GM12872 (cell line): ENCODE data around the gene COL26A1.
A peak's percentile ranks its signal among the peaks of the same experiment; 100 is the strongest.

Experiments used
- TF ChIP-seq, protein P1 (sequence below): IDR thresholded peaks from 3 replicates; pipeline ENCODE4 v1.5.1; 2011; ENCODE audit warnings: low read depth, mild to moderate bottlenecking, low read length, moderate library complexity; ENCODE audit not compliant: insufficient read depth

COL26A1 gene

GRCh38 chr7:101537205-101537604 is 174.5 kb downstream of the COL26A1 start:
- TF ChIP-seq, protein P1, sequence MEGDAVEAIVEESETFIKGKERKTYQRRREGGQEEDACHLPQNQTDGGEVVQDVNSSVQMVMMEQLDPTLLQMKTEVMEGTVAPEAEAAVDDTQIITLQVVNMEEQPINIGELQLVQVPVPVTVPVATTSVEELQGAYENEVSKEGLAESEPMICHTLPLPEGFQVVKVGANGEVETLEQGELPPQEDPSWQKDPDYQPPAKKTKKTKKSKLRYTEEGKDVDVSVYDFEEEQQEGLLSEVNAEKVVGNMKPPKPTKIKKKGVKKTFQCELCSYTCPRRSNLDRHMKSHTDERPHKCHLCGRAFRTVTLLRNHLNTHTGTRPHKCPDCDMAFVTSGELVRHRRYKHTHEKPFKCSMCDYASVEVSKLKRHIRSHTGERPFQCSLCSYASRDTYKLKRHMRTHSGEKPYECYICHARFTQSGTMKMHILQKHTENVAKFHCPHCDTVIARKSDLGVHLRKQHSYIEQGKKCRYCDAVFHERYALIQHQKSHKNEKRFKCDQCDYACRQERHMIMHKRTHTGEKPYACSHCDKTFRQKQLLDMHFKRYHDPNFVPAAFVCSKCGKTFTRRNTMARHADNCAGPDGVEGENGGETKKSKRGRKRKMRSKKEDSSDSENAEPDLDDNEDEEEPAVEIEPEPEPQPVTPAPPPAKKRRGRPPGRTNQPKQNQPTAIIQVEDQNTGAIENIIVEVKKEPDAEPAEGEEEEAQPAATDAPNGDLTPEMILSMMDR = no peak

DNA sequence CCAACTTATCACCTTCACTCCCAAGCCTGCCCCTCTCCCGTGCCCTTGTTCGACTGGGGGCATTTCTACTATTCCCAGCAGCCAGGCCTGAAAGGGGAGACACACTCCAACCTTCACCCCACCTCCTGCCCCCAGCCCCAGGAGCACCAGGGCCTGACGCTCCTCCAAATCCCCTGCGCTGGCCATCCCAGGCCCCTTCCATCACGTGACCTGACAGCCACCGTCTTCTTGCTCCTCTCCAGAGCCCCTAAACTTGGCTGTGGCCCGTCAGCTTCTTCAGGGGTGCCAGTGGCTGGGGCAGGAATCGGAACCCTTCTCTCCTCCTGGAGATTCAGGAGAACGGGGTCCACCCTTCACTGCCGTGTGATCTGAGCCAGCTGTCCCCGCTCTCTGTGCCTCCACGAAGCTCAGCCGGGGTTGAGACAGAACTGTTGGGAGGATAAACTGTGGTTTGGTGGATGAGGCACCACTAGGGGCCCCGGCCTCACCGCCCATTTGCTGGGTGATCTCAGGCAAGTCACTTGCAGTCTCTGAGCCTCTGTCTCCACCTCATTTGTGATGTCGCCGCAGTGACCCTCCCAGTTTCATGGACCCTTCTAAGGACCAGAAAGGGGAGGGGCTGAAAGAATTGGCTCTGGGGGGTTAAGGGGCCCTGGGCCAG is 175.4 kb downstream of the COL26A1 start:
- TF ChIP-seq, protein P1 = no peak

GRCh38 chr7:101538596-101539459 is 176.2 kb downstream of the COL26A1 start:
- TF ChIP-seq, protein P1 = peak; percentile 85

- TF ChIP-seq, protein P1 = no peak
These were observed 177.1 kb downstream of the COL26A1 start for GRCh38 chr7:101539784-101540183.

DNA sequence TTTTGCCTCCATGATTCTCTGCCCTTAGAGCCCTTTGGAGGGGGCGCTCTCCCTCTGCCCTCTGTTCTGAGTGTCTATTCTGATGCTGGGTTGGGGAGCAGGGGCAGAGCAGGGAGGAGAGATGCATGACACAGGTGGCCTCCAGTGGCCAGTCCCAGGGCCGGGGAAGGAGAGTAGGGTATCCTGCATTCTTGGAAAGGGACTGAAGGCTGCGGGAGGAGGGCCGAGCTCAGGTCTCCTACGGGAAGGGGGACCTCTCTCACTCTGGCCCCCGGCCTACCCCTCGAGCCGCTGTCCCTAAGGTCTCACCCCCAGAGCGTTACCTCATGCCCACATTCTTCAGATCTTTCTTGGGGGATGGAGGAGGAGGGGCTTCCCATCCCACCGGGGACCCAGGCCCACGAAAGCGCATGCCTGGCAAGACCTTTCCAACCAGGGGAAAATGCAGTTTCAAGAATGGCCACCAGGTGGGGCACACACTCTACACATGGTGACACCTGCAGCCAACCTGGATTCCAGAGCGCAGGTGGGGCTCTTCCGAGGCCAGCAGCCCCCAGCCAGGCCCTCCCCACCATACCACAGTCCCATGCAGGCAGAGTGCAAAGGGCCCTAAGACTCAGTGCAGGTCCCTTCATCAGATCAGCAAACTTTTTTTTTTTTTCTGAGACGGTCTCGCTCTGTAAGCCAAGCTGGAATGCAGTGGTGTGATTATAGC is 180.0 kb downstream of the COL26A1 start:
- TF ChIP-seq, protein P1 = peak; percentile 92

DNA sequence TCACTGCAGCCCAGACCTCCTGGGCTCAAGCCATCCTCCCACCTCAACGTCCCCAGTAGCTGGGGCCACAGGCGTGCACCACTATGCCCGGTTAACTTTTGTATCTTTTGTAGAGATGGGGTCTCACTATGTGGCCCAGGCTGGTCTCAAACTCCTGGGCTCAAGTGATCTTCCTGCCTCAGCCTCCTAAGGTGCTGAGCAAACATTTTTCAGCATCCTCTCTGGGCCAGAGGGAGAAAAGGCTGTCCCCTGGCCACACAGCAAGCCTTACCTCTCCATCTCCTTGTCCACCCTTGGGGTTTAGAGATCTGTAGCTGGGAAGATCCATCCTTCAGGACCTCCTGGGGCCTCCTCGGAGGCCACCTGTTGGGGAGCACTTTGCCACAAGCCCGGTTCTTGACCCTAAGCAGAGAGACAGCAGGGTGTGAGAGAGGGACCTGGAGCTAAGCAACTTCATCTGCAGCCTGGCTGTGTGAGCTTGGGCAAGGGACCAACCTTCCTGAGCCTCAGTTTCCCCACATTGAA is 180.6 kb downstream of the COL26A1 start:
- TF ChIP-seq, protein P1 = no peak

- TF ChIP-seq, protein P1 = no peak
These were observed 181.2 kb downstream of the COL26A1 start for GRCh38 chr7:101543846-101544245.
